ENCODE measurements around the gene CROT.

Gene CROT

DNA sequence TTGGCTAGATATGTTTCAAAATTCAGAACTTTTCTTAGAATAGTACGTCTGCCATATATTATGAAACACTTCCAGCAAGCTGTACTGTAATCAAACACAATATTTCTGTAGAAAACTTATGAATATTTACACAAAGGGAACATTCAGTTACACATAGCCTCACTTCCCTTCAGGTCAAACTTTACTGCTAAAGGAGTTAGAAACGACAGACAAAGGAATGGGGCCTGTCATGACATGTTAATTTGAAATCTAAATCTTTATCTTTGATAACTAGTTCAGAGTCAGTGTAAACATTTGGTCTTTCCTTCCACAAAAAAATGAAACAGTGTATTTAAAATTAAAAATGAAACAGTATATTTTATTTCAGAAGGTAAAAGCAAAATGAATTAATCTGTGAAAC is 1.0 kb upstream of the CROT start:
- no peak for DNase-seq

DNA sequence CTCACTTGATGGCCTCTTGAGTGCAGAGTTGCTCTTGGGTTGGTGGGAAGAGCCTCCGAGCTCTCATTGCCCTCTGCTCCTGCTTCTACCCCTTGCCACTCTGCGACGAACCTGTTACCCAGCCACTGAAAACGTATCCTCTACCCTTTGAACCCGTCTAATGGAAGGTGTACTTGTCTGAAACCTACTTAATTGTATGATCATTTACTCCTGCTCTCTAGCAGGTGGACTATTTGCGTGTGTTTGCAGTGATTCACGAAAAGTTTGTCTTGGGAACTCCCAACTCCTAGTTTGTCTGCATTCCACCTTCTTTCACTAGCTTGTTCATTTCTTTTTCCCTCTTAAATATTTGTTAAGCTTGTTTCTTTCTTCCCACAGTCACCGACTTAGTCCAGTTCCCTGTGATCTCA is 503 bp downstream of the CROT start:
- DNase-seq = no peak

- no peak for DNase-seq
Measured at GRCh38 chr7:87347207-87347606, 1.7 kb downstream of the CROT start.

DNA sequence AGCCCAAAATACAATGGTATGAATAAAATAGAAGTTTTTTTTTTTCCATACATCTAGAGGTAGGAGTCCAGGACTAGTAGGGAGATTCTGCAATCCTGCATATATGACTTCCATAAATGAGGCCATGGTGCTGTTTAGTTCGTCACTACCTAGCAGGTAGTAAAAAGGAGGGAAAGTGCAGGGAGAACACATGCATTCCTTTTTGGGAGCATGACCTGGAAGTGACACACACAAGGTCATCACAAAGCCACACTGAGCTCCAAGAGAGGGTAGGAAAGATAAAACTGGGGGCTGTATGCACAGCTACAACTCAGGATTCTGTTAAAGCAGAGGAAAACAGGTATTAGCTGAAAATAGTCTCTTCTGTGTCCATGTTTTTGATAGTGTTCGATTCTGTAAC is 2.2 kb downstream of the CROT start:
- no peak for DNase-seq

GRCh38 chr7:87354749-87355148 is 9.3 kb downstream of the CROT start:
- no peak for DNase-seq

DNA sequence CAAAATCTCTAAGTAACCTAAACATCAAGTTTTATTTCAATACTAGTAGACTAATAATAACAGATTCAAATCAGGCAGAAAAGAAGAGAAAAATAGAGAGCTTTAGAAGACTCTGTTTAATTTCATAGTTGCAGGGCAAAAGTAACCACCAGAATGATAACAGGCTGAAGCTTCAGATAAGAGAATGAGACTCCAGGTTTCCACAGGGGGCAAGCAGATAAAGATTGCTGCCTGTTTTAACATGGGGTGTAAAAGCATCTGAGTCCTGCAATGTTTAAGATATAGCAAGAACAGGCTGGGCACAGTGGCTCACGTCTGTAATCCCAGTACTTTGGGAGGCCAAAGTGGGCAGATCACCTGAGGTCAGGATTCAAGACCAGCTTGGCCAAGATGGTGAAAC is 11.0 kb downstream of the CROT start:
- no peak for DNase-seq

GRCh38 chr7:87359366-87359765 is 13.9 kb downstream of the CROT start:
- no peak for DNase-seq

DNA sequence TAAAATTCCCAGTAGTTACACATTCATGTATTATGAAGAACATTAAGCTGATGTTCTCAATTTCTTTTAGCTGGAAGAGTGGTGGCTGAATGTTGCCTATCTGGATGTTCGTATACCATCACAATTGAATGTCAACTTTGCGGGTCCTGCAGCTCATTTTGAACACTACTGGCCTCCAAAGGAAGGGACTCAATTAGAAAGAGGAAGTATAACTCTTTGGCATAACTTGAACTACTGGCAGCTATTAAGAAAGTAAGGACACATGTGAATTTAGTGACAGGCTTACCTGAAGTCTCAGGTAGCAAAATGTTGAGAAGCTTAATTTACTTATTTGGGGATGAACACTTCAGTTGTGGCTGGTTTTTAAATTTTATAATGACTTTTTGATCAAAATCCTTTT is 15.9 kb downstream of the CROT start:
- no peak for DNase-seq

DNA sequence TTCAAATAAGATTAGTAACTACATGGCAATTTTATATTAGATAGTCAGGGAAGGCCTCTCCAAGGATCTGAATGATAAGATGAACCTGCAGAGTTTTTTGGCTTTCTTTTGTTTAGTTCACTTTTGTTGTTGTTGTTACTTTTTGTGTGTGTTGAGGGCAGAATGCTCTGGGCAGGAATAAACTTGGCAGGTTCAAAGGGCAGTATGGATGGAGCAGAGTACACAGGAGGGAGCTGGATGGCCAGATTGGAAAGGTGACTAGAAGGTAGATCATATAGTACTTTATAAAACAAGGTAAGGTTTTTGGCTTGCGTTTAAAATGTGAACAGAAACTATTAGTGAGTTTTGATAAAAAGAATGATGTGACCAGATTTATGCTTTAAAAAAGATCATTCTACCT is 17.9 kb downstream of the CROT start:
- no peak for DNase-seq

GRCh38 chr7:87364246-87364645 is 18.8 kb downstream of the CROT start:
- DNase-seq = no peak

DNA sequence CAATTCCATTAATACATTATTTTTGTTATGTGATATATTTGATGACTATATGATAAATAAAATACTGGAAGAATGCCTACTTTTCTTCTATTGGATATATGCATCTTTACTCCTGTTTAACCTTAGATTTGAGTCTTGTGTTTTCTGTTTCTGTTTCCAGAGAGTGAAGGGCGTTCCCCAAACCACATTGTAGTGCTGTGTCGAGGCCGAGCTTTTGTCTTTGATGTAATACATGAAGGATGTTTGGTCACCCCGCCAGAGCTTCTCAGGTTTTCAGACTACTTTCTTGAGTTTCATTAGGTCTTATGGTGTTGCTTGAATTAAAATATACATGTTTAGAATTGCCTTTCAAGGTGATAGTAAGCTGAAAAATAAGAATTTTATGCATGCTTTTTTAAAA is 23.8 kb downstream of the CROT start:
- DNase-seq = peak; percentile 5 to 7

- no peak for DNase-seq
Measured at GRCh38 chr7:87370660-87371180, 25.3 kb downstream of the CROT start.

GRCh38 chr7:87375662-87376435 is 30.4 kb downstream of the CROT start:
- DNase-seq = no peak

- DNase-seq = no peak
Measured at GRCh38 chr7:87380905-87381304, 35.4 kb downstream of the CROT start.

- no peak for DNase-seq
Measured at GRCh38 chr7:87391020-87391701, 45.7 kb downstream of the CROT start.

DNA sequence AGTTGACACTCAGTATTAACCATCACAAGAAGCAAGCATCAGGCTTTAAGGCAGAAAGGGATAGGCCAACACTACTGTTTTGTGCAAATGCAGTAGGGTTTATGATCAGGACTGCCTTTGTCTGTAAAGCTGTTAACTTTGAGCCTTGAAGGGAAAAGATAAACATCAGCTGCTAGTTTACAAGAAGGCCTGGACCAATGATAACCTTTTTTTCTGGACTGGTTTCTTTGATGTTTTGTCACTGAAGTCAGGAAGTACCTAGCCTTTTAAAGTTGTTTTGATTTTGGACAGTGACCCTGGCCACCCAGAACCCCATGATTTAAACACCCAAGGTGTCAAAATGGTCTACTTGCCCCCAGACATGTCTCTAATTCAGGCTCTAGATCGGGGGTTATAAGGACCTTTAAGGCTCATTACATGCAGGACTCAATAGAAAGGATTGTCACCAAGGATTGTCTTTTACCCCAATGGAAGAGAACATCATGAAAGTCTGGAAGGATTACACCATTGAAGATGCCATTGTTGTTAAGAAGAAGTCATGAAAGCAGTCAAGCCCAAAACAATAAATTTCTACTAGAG is 50.1 kb downstream of the CROT start:
- no peak for DNase-seq

- no peak for DNase-seq
Measured at GRCh38 chr7:87398446-87398845, 53.0 kb downstream of the CROT start.

- DNase-seq = no peak
Measured at GRCh38 chr7:87404674-87405073, 59.2 kb downstream of the CROT start.

DNA sequence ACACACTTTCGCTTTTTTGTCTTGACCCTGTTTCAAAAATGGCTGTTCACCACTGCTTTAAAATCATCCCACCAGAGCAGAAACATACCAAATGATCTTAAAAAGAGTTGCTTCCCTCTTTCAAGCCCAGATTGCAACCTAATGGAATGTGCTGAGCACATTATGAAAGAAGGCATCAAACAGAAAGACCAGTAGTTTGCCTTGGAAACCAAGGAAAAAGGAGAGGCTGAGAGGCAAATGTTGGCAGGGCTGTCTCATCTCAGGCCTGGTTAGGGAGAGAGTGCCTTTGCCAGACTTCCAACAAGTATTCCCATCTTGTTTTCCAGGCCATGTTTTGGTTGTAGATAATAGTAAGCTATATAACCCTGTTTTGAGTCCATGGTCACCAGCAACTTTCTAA is 65.7 kb downstream of the CROT start:
- no peak for DNase-seq

- no peak for DNase-seq
Measured at GRCh38 chr7:87413029-87413428, 67.6 kb downstream of the CROT start.

DNA sequence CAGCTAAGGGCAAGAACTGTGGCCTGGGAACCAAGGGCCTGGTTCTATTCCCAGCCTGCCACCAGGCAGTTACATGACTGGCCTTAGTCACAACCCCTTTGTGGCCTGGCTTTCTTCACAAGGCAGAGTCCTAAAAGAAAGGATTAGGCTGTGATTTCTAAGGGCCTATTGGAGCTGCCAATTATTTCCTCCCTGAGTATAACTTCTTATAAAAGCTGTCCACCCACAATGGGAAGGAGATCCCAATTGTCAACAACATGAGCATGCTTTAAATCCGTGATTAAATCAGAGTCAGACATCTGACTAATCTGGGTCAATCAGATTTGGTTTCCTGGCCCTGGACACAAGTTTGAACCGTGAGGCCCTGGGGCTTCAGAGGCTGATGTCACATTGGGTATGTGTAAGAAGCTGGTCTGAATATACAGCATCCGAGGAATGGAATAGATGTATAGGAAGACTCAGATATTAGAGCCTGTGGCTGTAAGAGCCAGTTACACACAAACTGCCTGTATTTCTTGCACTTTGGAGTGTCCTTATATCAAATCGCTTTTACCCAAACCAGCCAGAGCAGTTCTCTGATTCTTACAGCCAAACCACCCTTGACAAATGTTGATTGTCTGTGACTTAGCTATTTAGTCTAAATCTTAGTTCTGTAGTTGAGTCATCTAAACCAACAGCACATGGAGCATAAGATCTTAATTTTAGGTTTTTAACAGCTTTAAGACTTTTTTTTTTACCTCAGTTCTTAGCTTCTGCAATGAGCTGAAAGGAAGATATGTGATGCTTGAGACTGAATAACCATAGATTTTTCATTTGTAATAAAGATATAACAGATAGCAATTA is 68.7 kb downstream of the CROT start:
- no peak for DNase-seq

DNA sequence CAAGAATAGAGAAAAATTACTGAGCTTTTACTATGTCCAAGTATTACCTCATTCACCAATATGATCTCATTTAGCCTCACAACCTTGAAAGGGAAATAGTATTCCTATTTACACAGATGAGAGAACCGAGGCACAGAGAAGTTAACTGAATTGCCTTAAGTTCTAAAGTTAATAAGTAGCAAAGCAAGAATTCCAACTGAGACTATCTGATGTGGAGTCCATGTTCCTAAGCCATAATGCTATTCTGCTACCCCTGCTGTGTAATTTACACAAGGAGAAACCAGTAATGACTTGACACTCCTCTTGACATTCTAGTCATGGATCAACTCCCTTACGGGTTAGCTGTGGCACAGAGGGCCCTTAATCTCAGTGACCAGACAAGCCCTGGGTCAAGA is 69.3 kb downstream of the CROT start:
- no peak for DNase-seq
